Measurements from ENCODE around the gene ANGPTL7. TPM values are rescaled to one million over a fixed set of nuclear protein-coding genes. Genes with fewer than 3 reads are reported as not detected.

The ANGPTL7 gene
- total and polyA plus RNA-seq, 2 donors, result 2.7 to 10.3 TPM

GRCh38 chr1:11198257-11198656, 9.1 kb downstream of the ANGPTL7 start:
- Histone ChIP-seq H3K4me3 (ENCODE audit: low read depth, low read length) (no peak overlapping the region), H3K4me1 (ENCODE audit: insufficient read depth) (no peaks in the 10 kb centered on the region), H3K27ac (ENCODE audit: low read depth) (no peak overlapping the region), H3K36me3 (ENCODE audit: insufficient read depth) (peaks cover 12% of the 10 kb centered on the region)
- WGBS, result 83% methylated on average over 4 of the region's 4 CpGs
- no peak for DNase-seq (ENCODE audit: extremely low spot score)

GRCh38 chr1:11198851-11199594, 9.9 kb downstream of the ANGPTL7 start:
- no peak overlapping the region for H3K27ac ChIP-seq (ENCODE audit: low read depth)
- DNase-seq (ENCODE audit: extremely low spot score), result no peak
- no peak overlapping the region for H3K4me3 ChIP-seq (ENCODE audit: low read depth, low read length)
- H3K4me1 ChIP-seq (ENCODE audit: insufficient read depth), result no peaks in the 10 kb centered on the region
- 89% methylated on average over 2 of the region's 2 CpGs for WGBS
- peaks cover 10% of the 10 kb centered on the region for H3K36me3 ChIP-seq (ENCODE audit: insufficient read depth)

- Histone ChIP-seq H3K36me3 (ENCODE audit: insufficient read depth) (peaks cover 6% of the 10 kb centered on the region), H3K4me1 (ENCODE audit: insufficient read depth) (no peaks in the 10 kb centered on the region), H3K27ac (ENCODE audit: low read depth) (no peak overlapping the region), H3K4me3 (ENCODE audit: low read depth, low read length) (no peak overlapping the region)
- DNase-seq (ENCODE audit: extremely low spot score), result no peak
- 95% methylated on average over 11 of the region's 11 CpGs for WGBS
Observed at GRCh38 chr1:11204396-11205190, 15.4 kb downstream of the ANGPTL7 start.

- Histone ChIP-seq H3K4me3 (ENCODE audit: low read depth, low read length) (no peak overlapping the region), H3K27ac (ENCODE audit: low read depth) (no peak overlapping the region), H3K4me1 (ENCODE audit: insufficient read depth) (no peaks in the 10 kb centered on the region), H3K36me3 (ENCODE audit: insufficient read depth) (peaks cover 4% of the 10 kb centered on the region)
- DNase-seq (ENCODE audit: extremely low spot score), result no peak
- 67% methylated on average over 6 of the region's 6 CpGs for WGBS
Observed at GRCh38 chr1:11207898-11208611, 18.9 kb downstream of the ANGPTL7 start.

- Histone ChIP-seq H3K36me3 (ENCODE audit: insufficient read depth) (peaks cover 3% of the 10 kb centered on the region), H3K4me3 (ENCODE audit: low read depth, low read length) (no peak overlapping the region), H3K27ac (ENCODE audit: low read depth) (no peak overlapping the region), H3K4me1 (ENCODE audit: insufficient read depth) (no peaks in the 10 kb centered on the region)
- DNase-seq (ENCODE audit: extremely low spot score), result no peak
- WGBS, result 97% methylated on average over 4 of the region's 4 CpGs
Observed at GRCh38 chr1:11211461-11211860, 22.3 kb downstream of the ANGPTL7 start.

- DNase-seq (ENCODE audit: extremely low spot score), result no peak
- Histone ChIP-seq H3K36me3 (ENCODE audit: insufficient read depth) (peaks cover 3% of the 10 kb centered on the region), H3K4me3 (ENCODE audit: low read depth, low read length) (no peak overlapping the region), H3K27ac (ENCODE audit: low read depth) (no peak overlapping the region), H3K4me1 (ENCODE audit: insufficient read depth) (no peaks in the 10 kb centered on the region)
- 94% methylated on average over 12 of the region's 12 CpGs for WGBS
Observed at GRCh38 chr1:11211925-11212587, 22.9 kb downstream of the ANGPTL7 start.

- H3K4me3 ChIP-seq (ENCODE audit: low read depth, low read length), result no peak overlapping the region
- no peaks in the 10 kb centered on the region for H3K4me1 ChIP-seq (ENCODE audit: insufficient read depth)
- 63% methylated on average over 3 of the region's 3 CpGs for WGBS
- no peak overlapping the region for H3K27ac ChIP-seq (ENCODE audit: low read depth)
- DNase-seq (ENCODE audit: extremely low spot score), result no peak
- peaks cover 7% of the 10 kb centered on the region for H3K36me3 ChIP-seq (ENCODE audit: insufficient read depth)
Observed at GRCh38 chr1:11214698-11215380, 25.7 kb downstream of the ANGPTL7 start.

GRCh38 chr1:11215381-11216005, 26.3 kb downstream of the ANGPTL7 start:
- Histone ChIP-seq H3K4me1 (ENCODE audit: insufficient read depth) (no peaks in the 10 kb centered on the region), H3K4me3 (ENCODE audit: low read depth, low read length) (no peak overlapping the region), H3K27ac (ENCODE audit: low read depth) (no peak overlapping the region), H3K36me3 (ENCODE audit: insufficient read depth) (peaks cover 7% of the 10 kb centered on the region)
- WGBS, result 93% methylated on average over 2 of the region's 2 CpGs
- no peak for DNase-seq (ENCODE audit: extremely low spot score)

- 98% methylated on average over 1 of the region's 1 CpG for WGBS
- no peak overlapping the region for H3K27ac ChIP-seq (ENCODE audit: low read depth)
- no peak for DNase-seq (ENCODE audit: extremely low spot score)
- no peak overlapping the region for H3K4me3 ChIP-seq (ENCODE audit: low read depth, low read length)
- H3K4me1 ChIP-seq (ENCODE audit: insufficient read depth), result no peaks in the 10 kb centered on the region
- H3K36me3 ChIP-seq (ENCODE audit: insufficient read depth), result peaks cover 7% of the 10 kb centered on the region
Observed at GRCh38 chr1:11216074-11216473, 26.9 kb downstream of the ANGPTL7 start.

- WGBS, result 89% methylated on average over 10 of the region's 10 CpGs
Observed at GRCh38 chr1:11227106-11228077, 38.2 kb downstream of the ANGPTL7 start.

GRCh38 chr1:11229203-11229602, 40.0 kb downstream of the ANGPTL7 start:
- Histone ChIP-seq H3K27ac (ENCODE audit: low read depth) (no peak overlapping the region), H3K4me3 (ENCODE audit: low read depth, low read length) (no peak overlapping the region), H3K4me1 (ENCODE audit: insufficient read depth) (no peaks in the 10 kb centered on the region), H3K36me3 (ENCODE audit: insufficient read depth) (peaks cover 5% of the 10 kb centered on the region)
- DNase-seq (ENCODE audit: extremely low spot score), result no peak
- 93% methylated on average over 4 of the region's 4 CpGs for WGBS

More at GRCh38 chr1:11227106-11228077, 38.2 kb downstream of the ANGPTL7 start:
- peaks cover 5% of the 10 kb centered on the region for H3K36me3 ChIP-seq (ENCODE audit: insufficient read depth)
- H3K4me3 ChIP-seq (ENCODE audit: low read depth, low read length), result no peak overlapping the region
- DNase-seq (ENCODE audit: extremely low spot score), result no peak
- H3K27ac ChIP-seq (ENCODE audit: low read depth), result no peak overlapping the region
- H3K4me1 ChIP-seq (ENCODE audit: insufficient read depth), result no peaks in the 10 kb centered on the region

- H3K36me3 ChIP-seq (ENCODE audit: insufficient read depth), result peaks cover 2% of the 10 kb centered on the region
- 96% methylated on average over 2 of the region's 2 CpGs for WGBS
Observed at GRCh38 chr1:11233208-11233607, 44.1 kb downstream of the ANGPTL7 start.

More at GRCh38 chr1:11233208-11233607, 44.1 kb downstream of the ANGPTL7 start:
- Histone ChIP-seq H3K27ac (ENCODE audit: low read depth) (no peak overlapping the region), H3K4me3 (ENCODE audit: low read depth, low read length) (no peak overlapping the region), H3K4me1 (ENCODE audit: insufficient read depth) (no peaks in the 10 kb centered on the region)
- no peak for DNase-seq (ENCODE audit: extremely low spot score)
